Liver (tissue), 9 donors: Measurements from ENCODE around the gene FAM209B. TPM values are rescaled to one million over a fixed set of nuclear protein-coding genes. Genes with fewer than 3 reads are reported as not detected.

Experiments
- DNase-seq: peaks from one replicate; pipeline ENCODE4 v3.0.0-alpha.2; 2017; ENCODE audit warnings: low spot score
- H3K27ac ChIP-seq, 2 donors: one replicate each; pipeline ENCODE4 v1.7.0; 2013; ENCODE audit warnings: inconsistent platforms in 2 of 2, low read length in 2 of 2, control low read depth in 1 of 2, low read depth in 1 of 2, mild to moderate bottlenecking in 1 of 2
- H3K27me3 ChIP-seq, 4 donors: one replicate each; pipeline versions ENCODE4 v1.6.1 to v1.7.0; 2013; ENCODE audit warnings: low read length in 3 of 4, inconsistent platforms in 1 of 4, mild to moderate bottlenecking in 1 of 4, moderate library complexity in 1 of 4; ENCODE audit not compliant: control insufficient read depth in 4 of 4, insufficient read depth in 4 of 4
- H3K36me3 ChIP-seq, 4 donors: one replicate each; pipeline versions ENCODE4 v1.6.1 to v1.7.0; 2013; ENCODE audit warnings: low read length in 3 of 4, mild to moderate bottlenecking in 3 of 4, low read depth in 1 of 4, moderate library complexity in 1 of 4; ENCODE audit not compliant: control insufficient read depth in 4 of 4, insufficient read depth in 3 of 4
- H3K4me1 ChIP-seq, 4 donors: one replicate each; pipeline versions ENCODE4 v1.6.1 to v1.7.0; 2013; ENCODE audit warnings: low read length in 3 of 4, mild to moderate bottlenecking in 3 of 4, moderate library complexity in 1 of 4; ENCODE audit not compliant: control insufficient read depth in 4 of 4, insufficient read depth in 4 of 4
- H3K4me3 ChIP-seq, 3 donors: one replicate each; pipeline versions ENCODE4 v1.6.1 to v1.7.0; 2013; ENCODE audit warnings: low read length in 3 of 3, control low read depth in 1 of 3, low read depth in 1 of 3, mild to moderate bottlenecking in 1 of 3
- H3K9ac ChIP-seq, 2 donors: one replicate each; pipeline ENCODE4 v1.7.0; 2013; ENCODE audit warnings: low read length in 2 of 2, mild to moderate bottlenecking in 2 of 2, moderate library complexity in 2 of 2, control low read depth in 1 of 2, low read depth in 1 of 2
- H3K9me3 ChIP-seq, 4 donors: one replicate each; pipeline versions ENCODE4 v1.6.1 to v1.7.0; 2013; ENCODE audit warnings: low read length in 3 of 4; ENCODE audit not compliant: control insufficient read depth in 4 of 4
- ATF3 ChIP-seq: IDR thresholded peaks from 2 replicates; pipeline ENCODE4 v1.6.1; 2016; ENCODE audit warnings: antibody characterized with exemption
- CTCF ChIP-seq: fragments of 150-350 bp; IDR thresholded peaks from 2 replicates; pipeline ENCODE4 v1.5.1; 2017; ENCODE audit warnings: improper control_type of control experiment, low read depth, low read length; ENCODE audit not compliant: missing input control
- EGR1 ChIP-seq, 2 donors: IDR thresholded peaks; 2 replicates each; pipeline ENCODE4 v1.6.1; 2016 to 2018; ENCODE audit warnings: antibody characterized with exemption in 2 of 2, low read depth in 2 of 2
- FOXA2 ChIP-seq: IDR thresholded peaks from 2 replicates; pipeline ENCODE4 v1.6.1; 2016; ENCODE audit warnings: antibody characterized with exemption
- GABPA ChIP-seq, 2 donors: IDR thresholded peaks in 1 of 2; conservative IDR thresholded peaks in 1 of 2; 2 replicates each; pipeline ENCODE4 v1.6.1; 2016; ENCODE audit warnings: antibody characterized with exemption in 2 of 2, mild to moderate bottlenecking in 1 of 2, moderate library complexity in 1 of 2
- HNF4A ChIP-seq, 2 donors: conservative IDR thresholded peaks; 2 replicates each; pipeline ENCODE4 v1.6.1; 2016; ENCODE audit warnings: antibody characterized with exemption in 2 of 2, mild to moderate bottlenecking in 2 of 2
- HNF4G ChIP-seq: IDR thresholded peaks from 2 replicates; pipeline ENCODE4 v1.6.1; 2016; ENCODE audit warnings: antibody characterized with exemption
- JUND ChIP-seq, 2 donors: IDR thresholded peaks; 2 replicates each; pipeline ENCODE4 v1.6.1; 2016; ENCODE audit warnings: antibody characterized with exemption in 2 of 2
- MAX ChIP-seq: IDR thresholded peaks from 2 replicates; pipeline ENCODE4 v1.6.1; 2016; ENCODE audit warnings: antibody characterized with exemption
- NR2F2 ChIP-seq: IDR thresholded peaks from 2 replicates; pipeline ENCODE4 v1.6.1; 2016; ENCODE audit warnings: antibody characterized with exemption
- RAD21 ChIP-seq, 2 donors: IDR thresholded peaks; 2 replicates each; pipeline ENCODE4 v1.6.1; 2016; ENCODE audit warnings: antibody characterized with exemption in 2 of 2, mild to moderate bottlenecking in 2 of 2
- REST ChIP-seq: IDR thresholded peaks from 2 replicates; pipeline ENCODE4 v1.6.1; 2016; ENCODE audit warnings: antibody characterized with exemption, mild to moderate bottlenecking
- TAF1 ChIP-seq: conservative IDR thresholded peaks from 2 replicates; pipeline ENCODE4 v1.6.1; 2016; ENCODE audit warnings: antibody characterized with exemption, mild to moderate bottlenecking
- YY1 ChIP-seq: IDR thresholded peaks from 2 replicates; pipeline ENCODE4 v1.6.1; 2016; ENCODE audit warnings: antibody characterized with exemption, mild to moderate bottlenecking
- ZBTB33 ChIP-seq: IDR thresholded peaks from 2 replicates; pipeline ENCODE4 v1.6.1; 2016; ENCODE audit warnings: antibody characterized with exemption
- WGBS: extraction: QIAGEN DNeasy Blood & Tissue Kit; methylation state at CpG from one replicate; pipeline ENCODE4 v1.1.7; 2013; 5-methylcytosine and 5-hydroxymethylcytosine counted together
- polyA plus RNA-seq, 2 donors: library from polyadenylated mRNA; stranded (reverse) in 1 of 2; unstranded in 1 of 2; fragments of 200-250 nt in 1 of 2; fragments of >200 nt in 1 of 2; fragmentation: Nextera tagmentation in 1 of 2; extraction: Ambion mirVana in 1 of 2; gene quantifications; one replicate each; pipeline versions ENCODE4 v1.2.1 to v1.2.3, GENCODE V29; 2013 to 2015
- total RNA-seq, 2 donors: library from RNA; depleted of rRNA; stranded (reverse); fragments of >200 nt; gene quantifications; one replicate each; pipeline ENCODE4 v1.2.3, GENCODE V29; 2014
- donor health status: healthy.
- donor health status: healthy.
- donor health status: healthy.
- donor health status: healthy.
- donor health status: healthy.

FAM209B gene
- total and polyA plus RNA-seq, 4 donors: 0.38 TPM; not detected in 3

GRCh38 chr20:56579301-56579710 lies 46.3 kb downstream of the FAM209B start:
- Histone ChIP-seq H3K36me3 (no peaks in the 10 kb centered on the region), H3K9ac (no peak overlapping the region), H3K4me1 (no peaks in the 10 kb centered on the region), H3K9me3 (no peaks in the 10 kb centered on the region), H3K27me3 (peaks cover 0 to 5% (median 0%) of the 10 kb centered on the region in 4 donors), H3K4me3 (no peak overlapping the region), H3K27ac (no peak overlapping the region)
- no peak for DNase-seq
- no peak for TF ChIP-seq YY1
- TF ChIP-seq ATF3: no peak
- no peak for TF ChIP-seq REST
- TF ChIP-seq GABPA (IDR thresholded peaks at IDR 0.05 in 1 of 2, conservative IDR thresholded peaks at IDR 0.05 in 1 of 2): no peak
- TF ChIP-seq MAX: no peak
- TF ChIP-seq RAD21 (IDR thresholded peaks at IDR 0.05): no peak
- no peak for TF ChIP-seq CTCF
- no peak for TF ChIP-seq EGR1 (IDR thresholded peaks at IDR 0.05; ENCODE audit: low read depth in 2 of 2)
- TF ChIP-seq JUND (IDR thresholded peaks at IDR 0.05): no peak
- TF ChIP-seq HNF4G: no peak
- no peak for TF ChIP-seq NR2F2
- no peak for TF ChIP-seq FOXA2
- no peak for TF ChIP-seq HNF4A (conservative IDR thresholded peaks at IDR 0.05)
- TF ChIP-seq TAF1: no peak
- no peak for TF ChIP-seq ZBTB33
- WGBS: 67% methylated on average over 6 of the region's 6 CpGs

- WGBS: 87% methylated on average over 12 of the region's 12 CpGs
Observed at GRCh38 chr20:56580226-56580625, 47.2 kb downstream of the FAM209B start.

More at GRCh38 chr20:56580226-56580625, 47.2 kb downstream of the FAM209B start:
- no peak for DNase-seq
- Histone ChIP-seq H3K27me3 (peaks cover 0 to 4% (median 0%) of the 10 kb centered on the region in 4 donors), H3K27ac (no peak overlapping the region), H3K9me3 (no peaks in the 10 kb centered on the region), H3K9ac (no peak overlapping the region), H3K4me1 (no peaks in the 10 kb centered on the region), H3K36me3 (no peaks in the 10 kb centered on the region), H3K4me3 (no peak overlapping the region)
- TF ChIP-seq ZBTB33: no peak
- TF ChIP-seq HNF4G: no peak
